ENCODE results near the gene COG1. TPM values are rescaled to one million over a fixed set of nuclear protein-coding genes. Genes with fewer than 3 reads are reported as not detected.
A peak's percentile ranks its signal among the peaks of the same experiment; 100 is the strongest.

COG1 gene
- total and polyA plus RNA-seq, 9 of the 15 experiments (the other 6 are each of a cell fraction or from before 2014, with no cell fraction given): 9.5 to 26.8 (median 12.9) TPM

- no peak for TF ChIP-seq ZNF696 (CRISPR knock-in tag; conservative IDR thresholded peaks at IDR 0.05)
- TF ChIP-seq, protein P1, sequence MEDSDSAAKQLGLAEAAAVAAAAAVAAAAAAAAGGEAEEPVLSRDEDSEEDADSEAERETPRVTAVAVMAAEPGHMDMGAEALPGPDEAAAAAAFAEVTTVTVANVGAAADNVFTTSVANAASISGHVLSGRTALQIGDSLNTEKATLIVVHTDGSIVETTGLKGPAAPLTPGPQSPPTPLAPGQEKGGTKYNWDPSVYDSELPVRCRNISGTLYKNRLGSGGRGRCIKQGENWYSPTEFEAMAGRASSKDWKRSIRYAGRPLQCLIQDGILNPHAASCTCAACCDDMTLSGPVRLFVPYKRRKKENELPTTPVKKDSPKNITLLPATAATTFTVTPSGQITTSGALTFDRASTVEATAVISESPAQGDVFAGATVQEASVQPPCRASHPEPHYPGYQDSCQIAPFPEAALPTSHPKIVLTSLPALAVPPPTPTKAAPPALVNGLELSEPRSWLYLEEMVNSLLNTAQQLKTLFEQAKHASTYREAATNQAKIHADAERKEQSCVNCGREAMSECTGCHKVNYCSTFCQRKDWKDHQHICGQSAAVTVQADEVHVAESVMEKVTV (CRISPR knock-in tag; IDR thresholded peaks at IDR 0.05): no peak
- TF ChIP-seq NFIC (IDR thresholded peaks at IDR 0.05): peak; percentile 40; the same call in 1 of the 2 replicates
- no peak for TF ChIP-seq ZNF143 (CRISPR knock-in tag; IDR thresholded peaks at IDR 0.05)
- TF ChIP-seq HOMEZ (CRISPR knock-in tag; IDR thresholded peaks at IDR 0.05): no peak
- no peak for TF ChIP-seq SMARCA5 (IDR thresholded peaks at IDR 0.05)
- TF ChIP-seq, protein P2, sequence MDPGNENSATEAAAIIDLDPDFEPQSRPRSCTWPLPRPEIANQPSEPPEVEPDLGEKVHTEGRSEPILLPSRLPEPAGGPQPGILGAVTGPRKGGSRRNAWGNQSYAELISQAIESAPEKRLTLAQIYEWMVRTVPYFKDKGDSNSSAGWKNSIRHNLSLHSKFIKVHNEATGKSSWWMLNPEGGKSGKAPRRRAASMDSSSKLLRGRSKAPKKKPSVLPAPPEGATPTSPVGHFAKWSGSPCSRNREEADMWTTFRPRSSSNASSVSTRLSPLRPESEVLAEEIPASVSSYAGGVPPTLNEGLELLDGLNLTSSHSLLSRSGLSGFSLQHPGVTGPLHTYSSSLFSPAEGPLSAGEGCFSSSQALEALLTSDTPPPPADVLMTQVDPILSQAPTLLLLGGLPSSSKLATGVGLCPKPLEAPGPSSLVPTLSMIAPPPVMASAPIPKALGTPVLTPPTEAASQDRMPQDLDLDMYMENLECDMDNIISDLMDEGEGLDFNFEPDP (CRISPR knock-in tag; IDR thresholded peaks at IDR 0.05): no peak
- TF ChIP-seq, protein P3, sequence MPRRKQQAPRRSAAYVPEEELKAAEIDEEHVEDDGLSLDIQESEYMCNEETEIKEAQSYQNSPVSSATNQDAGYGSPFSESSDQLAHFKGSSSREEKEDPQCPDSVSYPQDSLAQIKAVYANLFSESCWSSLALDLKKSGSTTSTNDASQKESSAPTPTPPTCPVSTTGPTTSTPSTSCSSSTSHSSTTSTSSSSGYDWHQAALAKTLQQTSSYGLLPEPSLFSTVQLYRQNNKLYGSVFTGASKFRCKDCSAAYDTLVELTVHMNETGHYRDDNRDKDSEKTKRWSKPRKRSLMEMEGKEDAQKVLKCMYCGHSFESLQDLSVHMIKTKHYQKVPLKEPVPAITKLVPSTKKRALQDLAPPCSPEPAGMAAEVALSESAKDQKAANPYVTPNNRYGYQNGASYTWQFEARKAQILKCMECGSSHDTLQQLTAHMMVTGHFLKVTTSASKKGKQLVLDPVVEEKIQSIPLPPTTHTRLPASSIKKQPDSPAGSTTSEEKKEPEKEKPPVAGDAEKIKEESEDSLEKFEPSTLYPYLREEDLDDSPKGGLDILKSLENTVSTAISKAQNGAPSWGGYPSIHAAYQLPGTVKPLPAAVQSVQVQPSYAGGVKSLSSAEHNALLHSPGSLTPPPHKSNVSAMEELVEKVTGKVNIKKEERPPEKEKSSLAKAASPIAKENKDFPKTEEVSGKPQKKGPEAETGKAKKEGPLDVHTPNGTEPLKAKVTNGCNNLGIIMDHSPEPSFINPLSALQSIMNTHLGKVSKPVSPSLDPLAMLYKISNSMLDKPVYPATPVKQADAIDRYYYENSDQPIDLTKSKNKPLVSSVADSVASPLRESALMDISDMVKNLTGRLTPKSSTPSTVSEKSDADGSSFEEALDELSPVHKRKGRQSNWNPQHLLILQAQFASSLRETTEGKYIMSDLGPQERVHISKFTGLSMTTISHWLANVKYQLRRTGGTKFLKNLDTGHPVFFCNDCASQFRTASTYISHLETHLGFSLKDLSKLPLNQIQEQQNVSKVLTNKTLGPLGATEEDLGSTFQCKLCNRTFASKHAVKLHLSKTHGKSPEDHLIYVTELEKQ (CRISPR knock-in tag; IDR thresholded peaks at IDR 0.05): no peak
- no peak for TF ChIP-seq SMAD2 (IDR thresholded peaks at IDR 0.05; ENCODE audit: low read depth, low read length)
- TF ChIP-seq SRSF3 (IDR thresholded peaks at IDR 0.05; ENCODE audit: insufficient read depth, low read length): no peak
- no peak for TF ChIP-seq ZNF511 (CRISPR knock-in tag; IDR thresholded peaks at IDR 0.05)
- TF ChIP-seq, protein P4, sequence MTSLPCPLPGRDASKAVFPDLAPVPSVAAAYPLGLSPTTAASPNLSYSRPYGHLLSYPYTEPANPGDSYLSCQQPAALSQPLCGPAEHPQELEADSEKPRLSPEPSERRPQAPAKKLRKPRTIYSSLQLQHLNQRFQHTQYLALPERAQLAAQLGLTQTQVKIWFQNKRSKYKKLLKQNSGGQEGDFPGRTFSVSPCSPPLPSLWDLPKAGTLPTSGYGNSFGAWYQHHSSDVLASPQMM (CRISPR knock-in tag; IDR thresholded peaks at IDR 0.05): no peak
- no peak for TF ChIP-seq ZBTB33 (CRISPR knock-in tag; IDR thresholded peaks at IDR 0.05)
- no peak for TF ChIP-seq MECOM (CRISPR knock-in tag; IDR thresholded peaks at IDR 0.05)
- TF ChIP-seq MTA1 (IDR thresholded peaks at IDR 0.05; ENCODE audit: borderline replicate concordance): no peak
Measured at GRCh38 chr17:73192894-73193701, at the start of gene COG1 (continued).

All from K562 (cell line).